IMR-90 (cell line): ENCODE measurements around the gene CYP26A1. TPM values are rescaled to one million over a fixed set of nuclear protein-coding genes. Genes with fewer than 3 reads are reported as not detected.

Experiments used
- ATAC-seq: fragments of 200-7000 bp; cut with Tn5 transposase; 2 replicates; pipeline ENCODE4 v1.9.1; 2020; ENCODE audit warnings: low read depth, mild to moderate bottlenecking, moderate library complexity
- BruUV-seq: library from RNA; stranded (reverse); fragments of 400-500 nt; replicated peaks from 2 replicates; lab custom pipeline; 2021; lab: Mats Ljungman, UMichigan
- CTCF ChIA-PET: fragments of 300-600 bp; formaldehyde crosslinking; extraction: SDS; loops from one replicate; lab custom pipeline; 2021; ENCODE audit warnings: antibody characterized with exemption; lab: Yijun Ruan, JAX
- POLR2A ChIA-PET: fragments of 300-600 bp; sonication (Branson Sonifier 250); formaldehyde crosslinking; loops from one replicate; lab custom pipeline; 2022; ENCODE audit warnings: antibody characterized with exemption; ENCODE audit not compliant: unreplicated experiment; lab: Charles Lee
- DNase-seq: peaks from one replicate; pipeline ENCODE4 v3.0.0; 2013
- H2AFZ ChIP-seq: replicated peaks from 2 replicates; pipeline ENCODE3; 2013; ENCODE audit warnings: low read length, mild to moderate bottlenecking; ENCODE audit not compliant: poor library complexity
- H2AK5ac ChIP-seq: 2 replicates; pipeline ENCODE4 v1.6.1; 2013; ENCODE audit warnings: low read depth, low read length, inconsistent platforms
- H2AK9ac ChIP-seq: replicated peaks from 2 replicates; pipeline ENCODE3; 2013; ENCODE audit warnings: mild to moderate bottlenecking, low read depth, low read length, moderate library complexity; ENCODE audit not compliant: poor library complexity
- H2BK120ac ChIP-seq: 2 replicates; pipeline ENCODE4 v1.6.1; 2013; ENCODE audit warnings: low read depth, low read length, inconsistent platforms
- H2BK15ac ChIP-seq: 3 replicates; pipeline ENCODE4 v1.6.1; 2013; ENCODE audit warnings: low read depth, low read length, inconsistent platforms
- H2BK20ac ChIP-seq: 2 replicates; pipeline ENCODE4 v1.6.1; 2013; ENCODE audit warnings: low read depth, mild to moderate bottlenecking, inconsistent platforms, low read length, moderate library complexity
- H2BK5ac ChIP-seq: 2 replicates; pipeline ENCODE4 v1.6.1; 2013; ENCODE audit warnings: mild to moderate bottlenecking, low read depth, low read length, inconsistent platforms; ENCODE audit not compliant: poor library complexity, severe bottlenecking
- H3K14ac ChIP-seq: replicated peaks from 2 replicates; pipeline ENCODE4 v1.6.1; 2013; ENCODE audit warnings: low read depth, low read length, inconsistent platforms
- H3K18ac ChIP-seq: 2 replicates; pipeline ENCODE4 v1.6.1; 2013; ENCODE audit warnings: low read depth, low read length, control low read depth
- H3K23ac ChIP-seq: 2 replicates; pipeline ENCODE4 v1.6.1; 2013; ENCODE audit warnings: low read depth, low read length, inconsistent platforms
- H3K27ac ChIP-seq: 2 replicates; pipeline ENCODE4 v1.5.1; 2013; ENCODE audit warnings: mild to moderate bottlenecking, control low read depth, low read length; ENCODE audit not compliant: insufficient read depth
- H3K27me3 ChIP-seq: 2 replicates; pipeline ENCODE4 v1.6.1; 2013; ENCODE audit warnings: low read length; ENCODE audit not compliant: control insufficient read depth, insufficient read depth
- H3K36me3 ChIP-seq: 2 replicates; pipeline ENCODE4 v1.6.1; 2013; ENCODE audit warnings: low read length, mixed read lengths; ENCODE audit not compliant: control insufficient read depth, insufficient read depth
- H3K4ac ChIP-seq: 2 replicates; pipeline ENCODE4 v1.6.1; 2013; ENCODE audit warnings: low read depth, low read length, inconsistent platforms
- H3K4me1 ChIP-seq: 2 replicates; pipeline ENCODE4 v1.6.1; 2013; ENCODE audit warnings: low read length, mixed read lengths; ENCODE audit not compliant: control insufficient read depth, insufficient read depth
- H3K4me2 ChIP-seq: 2 replicates; pipeline ENCODE4 v1.6.1; 2013; ENCODE audit warnings: low read depth, mild to moderate bottlenecking, control low read depth, low read length, moderate library complexity
- H3K4me3 ChIP-seq: 2 replicates; pipeline ENCODE4 v1.5.1; 2013; ENCODE audit warnings: low read depth, mild to moderate bottlenecking, control low read depth, low read length, moderate library complexity; ENCODE audit not compliant: insufficient read depth
- H3K56ac ChIP-seq: 2 replicates; pipeline ENCODE4 v1.6.1; 2013; ENCODE audit warnings: low read length, inconsistent platforms; ENCODE audit not compliant: insufficient read depth; ENCODE audit errors: extremely low read depth
- H3K79me1 ChIP-seq, 2 experiments: 2 replicates each; pipeline ENCODE4 v1.6.1; 2013; ENCODE audit warnings: low read length in 2 of 2, inconsistent platforms in 1 of 2, low read depth in 1 of 2
- H3K9ac ChIP-seq: 2 replicates; pipeline ENCODE4 v1.6.1; 2013; ENCODE audit warnings: low read depth, low read length, control low read depth
- H3K9me1 ChIP-seq: 2 replicates; pipeline ENCODE4 v1.6.1; 2013; ENCODE audit warnings: low read length, inconsistent platforms; ENCODE audit not compliant: insufficient read depth
- H3K9me3 ChIP-seq: 2 replicates; pipeline ENCODE4 v1.6.1; 2013; ENCODE audit warnings: low read length; ENCODE audit not compliant: control insufficient read depth, insufficient read depth
- H4K20me1 ChIP-seq: 2 replicates; pipeline ENCODE4 v1.6.1; 2013; ENCODE audit warnings: low read length, inconsistent platforms; ENCODE audit not compliant: insufficient read depth
- H4K5ac ChIP-seq: 2 replicates; pipeline ENCODE4 v1.6.1; 2013; ENCODE audit warnings: mild to moderate bottlenecking, low read depth, low read length, control low read depth
- H4K8ac ChIP-seq, 2 experiments: 2 replicates each; pipeline ENCODE4 v1.6.1; 2013; ENCODE audit warnings: low read depth in 2 of 2, low read length in 2 of 2, control low read depth in 1 of 2, inconsistent platforms in 1 of 2
- H4K91ac ChIP-seq: 2 replicates; pipeline ENCODE4 v1.6.1; 2013; ENCODE audit warnings: low read depth, low read length, inconsistent platforms; ENCODE audit not compliant: insufficient read depth
- CEBPB ChIP-seq: IDR thresholded peaks from 2 replicates; pipeline ENCODE4 v1.6.1; 2012; ENCODE audit warnings: low read depth, low read length, improper control_type of control experiment
- CHD1 ChIP-seq: IDR thresholded peaks from 2 replicates; pipeline ENCODE4 v1.6.1; 2012; ENCODE audit warnings: low read depth, low read length, improper control_type of control experiment
- FOS ChIP-seq: fragments of 150-350 bp; IDR thresholded peaks from 2 replicates; pipeline ENCODE4 v1.6.1; 2016; ENCODE audit warnings: low read depth, low read length
- MAFK ChIP-seq: IDR thresholded peaks from 2 replicates; pipeline ENCODE4 v1.6.1; 2012; ENCODE audit warnings: low read depth, low read length, improper control_type of control experiment
- MXI1 ChIP-seq: IDR thresholded peaks from 2 replicates; pipeline ENCODE4 v1.6.1; 2012; ENCODE audit warnings: low read depth, mild to moderate bottlenecking, low read length, moderate library complexity, borderline replicate concordance
- RAD21 ChIP-seq: IDR thresholded peaks from 2 replicates; pipeline ENCODE4 v1.6.1; 2012; ENCODE audit warnings: low read length, improper control_type of control experiment
- RCOR1 ChIP-seq: IDR thresholded peaks from 2 replicates; pipeline ENCODE4 v1.6.1; 2012; ENCODE audit warnings: mild to moderate bottlenecking, low read length, improper control_type of control experiment; ENCODE audit not compliant: insufficient replicate concordance
- RFX5 ChIP-seq: IDR thresholded peaks from 2 replicates; pipeline ENCODE4 v1.8.0; 2012; ENCODE audit warnings: low read depth, mild to moderate bottlenecking, low read length, moderate library complexity
- dilution Hi-C: fragments of 300-500 bp; cut with HindIII; formaldehyde crosslinking; loops from one replicate; pipeline ENCODE4 v1.14.3; 2018; ENCODE audit warnings: low sequenced_read_pairs; ENCODE audit not compliant: unreplicated experiment
- in situ Hi-C: fragments of 300-500 bp; cut with MboI; formaldehyde crosslinking; loops from 3 replicates; pipeline ENCODE4 v1.14.3; 2019; ENCODE audit warnings: low sequenced_read_pairs, inconsistent platforms, mixed read lengths
- intact Hi-C: fragments of 100-400 bp; cut with micrococcal nuclease; formaldehyde crosslinking; loops from 2 replicates; pipeline ENCODE4 v1.10.0; 2022
- polyA plus RNA-seq, 3 experiments: library from polyadenylated mRNA; depleted of rRNA; stranded (reverse); fragments of >200 nt; gene quantifications; 2 replicates each; pipeline ENCODE4 v1.2.3, GENCODE V29; 2012; ENCODE audit warnings: low replicate concordance in 1 of 3
- total RNA-seq: library from RNA; depleted of rRNA; stranded (reverse); fragments of >200 nt; gene quantifications from 2 replicates; pipeline ENCODE4 v1.2.3, GENCODE V29; 2012
- TF ChIP-seq, protein P1 (sequence below): fragments of 150-350 bp; IDR thresholded peaks from 2 replicates; pipeline ENCODE4 v1.6.1; 2017; ENCODE audit warnings: mild to moderate bottlenecking, antibody characterized with exemption, low read length, low read depth

The CYP26A1 gene
- total and polyA plus RNA-seq, 2 of the 4 experiments (the other 2 are of a cell fraction) = 0.15 TPM; not detected in 1

DNA sequence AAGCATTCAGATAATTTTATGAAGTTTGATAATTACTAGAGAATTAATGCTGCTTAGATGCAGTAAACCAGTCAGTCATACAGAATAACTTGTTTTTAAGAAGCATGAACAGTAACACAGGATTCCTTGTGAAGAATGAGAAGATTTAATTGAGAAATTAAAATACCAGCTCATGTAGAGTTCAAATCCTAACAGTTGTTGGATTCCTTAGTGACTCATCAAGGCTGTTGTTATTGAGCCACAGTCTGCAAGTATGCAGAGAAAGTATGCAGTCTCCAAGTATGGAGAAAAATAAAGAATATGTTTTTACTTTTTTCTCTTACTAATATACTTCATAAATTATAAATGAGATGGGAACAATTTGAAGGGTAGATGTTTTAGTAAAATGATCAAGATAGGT, 43.3 kb upstream of the CYP26A1 start:
- Histone ChIP-seq H4K20me1 (no peaks in the 10 kb centered on the region), H3K4me3 (no peak overlapping the region), H2BK15ac (peak overlapping the region; percentile 83; the same call in 1 of the 3 replicates), H3K27me3 (no peaks in the 10 kb centered on the region), H3K9me1 (0 out of 2 replicates have a peak, but pooled peaks cover 6% of the 10 kb centered on the region), H3K79me1 (no peaks in the 10 kb centered on the region; a peak in 1 of 4 replicates), H3K27ac (peak overlapping the region; percentile 100), H2BK5ac (peak overlapping the region; percentile 99), H2AK9ac (no peak overlapping the region), H3K56ac (0 out of 2 replicates have a peak overlapping the region, but pooled peaks have one; percentile 97), H3K23ac (no peak overlapping the region), H4K91ac (no peak overlapping the region), H3K4me1 (peaks cover 12% of the 10 kb centered on the region), H2BK20ac (no peak overlapping the region), H3K14ac (no peak overlapping the region), H2BK120ac (peak overlapping the region; percentile 94), H3K18ac (0 out of 2 replicates have a peak overlapping the region, but pooled peaks have one; percentile 54), H2AFZ (no peak overlapping the region), H4K8ac (peak overlapping the region; percentile 51 to 92; a peak in 1 of 4 replicates), H4K5ac (no peak overlapping the region), H2AK5ac (no peak overlapping the region), H3K9ac (no peak overlapping the region), H3K9me3 (peaks cover 2% of the 10 kb centered on the region), H3K4me2 (0 out of 2 replicates have a peak overlapping the region, but pooled peaks have one; percentile 46), H3K4ac (peak overlapping the region; percentile 93), H3K36me3 (no peaks in the 10 kb centered on the region)
- DNase-seq (peak; percentile 82), ATAC-seq (peak; percentile 95)
- intact Hi-C loops (no loop called here), in situ Hi-C loops (no loop called here), dilution Hi-C loops (no loop called here)
- BruUV-seq = no TSS peak
- TF ChIP-seq CHD1 (no peak), MAFK (no peak), RFX5 (no peak), RAD21 (no peak), RCOR1 (no peak), CEBPB (peak; percentile 79), MXI1 (no peak), FOS (peak; percentile 85; the same call in 1 of the 2 replicates)
- TF ChIP-seq, protein P1, sequence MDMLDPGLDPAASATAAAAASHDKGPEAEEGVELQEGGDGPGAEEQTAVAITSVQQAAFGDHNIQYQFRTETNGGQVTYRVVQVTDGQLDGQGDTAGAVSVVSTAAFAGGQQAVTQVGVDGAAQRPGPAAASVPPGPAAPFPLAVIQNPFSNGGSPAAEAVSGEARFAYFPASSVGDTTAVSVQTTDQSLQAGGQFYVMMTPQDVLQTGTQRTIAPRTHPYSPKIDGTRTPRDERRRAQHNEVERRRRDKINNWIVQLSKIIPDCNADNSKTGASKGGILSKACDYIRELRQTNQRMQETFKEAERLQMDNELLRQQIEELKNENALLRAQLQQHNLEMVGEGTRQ = no peak
- ChIA-PET CTCF (interaction anchor here (0.6 kb wide), 1 partner anchor 980 kb away, joined by 4 read pairs; no protein-coding TSS in a partner anchor), POLR2A (no interaction called here)
